CD4-positive, alpha-beta memory T cell (primary cell): ENCODE data around the gene RPA3. TPM values are rescaled to one million over a fixed set of nuclear protein-coding genes. Genes with fewer than 3 reads are reported as not detected.
A peak's percentile ranks its signal among the peaks of the same experiment; 100 is the strongest.

ENCODE experiments used
- CTCF ChIA-PET: fragments of 350-600 bp; sonication (Branson Sonifier 250); formaldehyde crosslinking; loops from one replicate; lab custom pipeline; 2021; ENCODE audit warnings: inconsistent platforms; ENCODE audit not compliant: partially characterized antibody; lab: Charles Lee
- POLR2A ChIA-PET: fragments of 350-600 bp; sonication (Branson Sonifier 250); formaldehyde crosslinking; loops from one replicate; lab custom pipeline; 2021; ENCODE audit not compliant: partially characterized antibody; lab: Charles Lee
- DNase-seq, 5 donors: peaks; one replicate each; pipeline versions ENCODE4 v3.0.0 to v3.0.0-alpha.2; 2020 to 2022; ENCODE audit warnings: mixed read lengths in 1 of 5
- H3K27ac ChIP-seq: one replicate; pipeline ENCODE4 v1.7.0; 2013; ENCODE audit warnings: low read depth, low read length
- H3K27me3 ChIP-seq: 2 replicates; pipeline ENCODE4 v1.7.0; 2013; ENCODE audit warnings: mild to moderate bottlenecking, low read length, moderate library complexity; ENCODE audit not compliant: insufficient read depth
- H3K36me3 ChIP-seq: 2 replicates; pipeline ENCODE4 v1.7.0; 2013; ENCODE audit warnings: mild to moderate bottlenecking, low read length, moderate library complexity; ENCODE audit not compliant: insufficient read depth
- H3K4me1 ChIP-seq: 2 replicates; pipeline ENCODE4 v1.7.0; 2013; ENCODE audit warnings: mild to moderate bottlenecking, low read length, moderate library complexity; ENCODE audit not compliant: insufficient read depth
- H3K4me3 ChIP-seq, 2 donors: one replicate each; pipeline ENCODE4 v1.7.0; 2013; ENCODE audit warnings: low read length in 2 of 2, mild to moderate bottlenecking in 1 of 2
- H3K9me3 ChIP-seq, 2 donors: one replicate each; pipeline ENCODE4 v1.7.0; 2013; ENCODE audit warnings: low read length in 2 of 2, control low read depth in 1 of 2; ENCODE audit not compliant: control insufficient read depth in 1 of 2
- H3K27ac Mint-ChIP-seq, 7 donors: one replicate each; pipeline ENCODE4 v1.8.0; 2020 to 2021; ENCODE audit warnings: mixed read lengths in 7 of 7, mild to moderate bottlenecking in 6 of 7, inconsistent platforms in 3 of 7, moderate library complexity in 3 of 7
- H3K27me3 Mint-ChIP-seq, 2 donors: one replicate each; pipeline ENCODE4 v1.8.0; 2020 to 2021; ENCODE audit warnings: mixed read lengths in 2 of 2
- H3K36me3 Mint-ChIP-seq, 2 donors: one replicate each; pipeline ENCODE4 v1.8.0; 2020 to 2021; ENCODE audit warnings: mixed read lengths in 2 of 2, inconsistent platforms in 1 of 2, mild to moderate bottlenecking in 1 of 2
- H3K4me1 Mint-ChIP-seq, 4 donors: one replicate each; pipeline ENCODE4 v1.8.0; 2020 to 2021; ENCODE audit warnings: mixed read lengths in 4 of 4, mild to moderate bottlenecking in 1 of 4
- H3K4me3 Mint-ChIP-seq, 8 donors: one replicate each; pipeline ENCODE4 v1.8.0; 2020 to 2021; ENCODE audit warnings: mixed read lengths in 8 of 8, mild to moderate bottlenecking in 7 of 8, moderate library complexity in 6 of 8, inconsistent platforms in 3 of 8
- H3K9me3 Mint-ChIP-seq, 8 donors: one replicate each; pipeline ENCODE4 v1.8.0; 2020 to 2021; ENCODE audit warnings: mixed read lengths in 8 of 8, mild to moderate bottlenecking in 5 of 8, inconsistent platforms in 3 of 8, moderate library complexity in 1 of 8
- intact Hi-C: fragments of 100-400 bp; cut with micrococcal nuclease; formaldehyde crosslinking; loops from one replicate; pipeline ENCODE4 v1.15.1; 2023
- polyA plus RNA-seq, 2 donors: library from polyadenylated mRNA; unstranded; fragments of 300-500 nt; fragmentation: Illumina TruSeq; gene quantifications; one replicate each; pipeline ENCODE4 v1.2.3, GENCODE V29; 2021
- total RNA-seq, 2 experiments: library from RNA; stranded (reverse); gene quantifications; one replicate each; pipeline ENCODE4 v1.2.3, GENCODE V29; 2021

Gene RPA3
- total and polyA plus RNA-seq, 4 experiments from 2014 or later, result 31.2 to 96.6 (median 63.6) TPM

DNA sequence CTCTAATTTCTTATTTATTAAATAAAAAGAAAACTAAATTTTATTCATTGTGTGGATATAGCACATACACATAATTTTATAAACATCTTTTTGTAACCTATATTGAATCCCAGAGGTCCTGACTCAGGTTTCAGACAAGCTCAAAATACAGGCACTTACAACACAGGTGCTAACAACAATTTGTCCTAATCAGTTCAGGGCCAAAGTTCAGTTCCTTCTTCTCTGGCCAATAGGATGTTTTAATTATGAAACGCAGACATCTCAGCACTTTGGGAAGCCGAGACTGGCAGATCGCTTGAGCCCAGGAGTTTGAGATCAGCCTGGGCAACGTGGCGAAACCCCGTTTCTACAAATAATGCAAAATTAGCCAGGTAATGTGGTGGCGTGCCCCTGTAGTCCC, 15.0 kb downstream of the RPA3 start:
- H3K27ac Mint-ChIP-seq, result peak overlapping the region in 1 of 7 donors; percentile 64
- CTCF ChIA-PET, result no interaction called here
- intact Hi-C loops, result no loop called here
- peaks cover 5 to 17% of the 10 kb centered on the region in 2 donors for H3K36me3 Mint-ChIP-seq
- DNase-seq, result no peak
- Histone ChIP-seq H3K9me3 (no peaks in the 10 kb centered on the region), H3K4me1 (peaks cover 4% of the 10 kb centered on the region), H3K27ac (no peak overlapping the region), H3K36me3 (no peaks in the 10 kb centered on the region), H3K27me3 (no peaks in the 10 kb centered on the region), H3K4me3 (no peak overlapping the region)
- no peaks in the 10 kb centered on the region for H3K27me3 Mint-ChIP-seq
- H3K4me1 Mint-ChIP-seq, result peaks cover 9 to 15% (median 13%) of the 10 kb centered on the region in 4 donors
- H3K4me3 Mint-ChIP-seq, result no peak overlapping the region
- POLR2A ChIA-PET, result no interaction called here
- no peaks in the 10 kb centered on the region for H3K9me3 Mint-ChIP-seq

DNA sequence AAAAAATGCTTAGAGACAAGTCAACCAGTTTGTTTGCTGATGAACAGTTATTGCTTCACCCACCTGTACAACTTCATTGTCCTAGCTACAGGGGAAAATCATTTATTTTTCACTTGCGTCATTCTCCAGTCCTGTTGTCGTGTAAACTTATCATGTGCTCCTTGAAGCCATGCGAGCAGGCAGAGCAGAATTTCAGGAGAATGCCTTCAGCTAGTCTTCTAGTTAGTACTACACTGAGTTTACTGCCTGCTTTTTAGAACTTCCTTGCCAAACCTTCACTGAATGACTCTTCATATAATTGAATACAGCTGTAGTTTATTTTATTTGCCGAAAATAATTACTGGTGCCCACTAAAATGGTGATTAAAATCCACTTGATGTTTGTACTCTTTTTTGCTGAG, 15.6 kb downstream of the RPA3 start:
- ChIA-PET POLR2A (no interaction called here), CTCF (interaction anchor here (1.3 kb wide), 1 partner anchor 21 kb away, joined by 3 read pairs; no protein-coding TSS in a partner anchor)
- Histone ChIP-seq H3K27me3 (no peaks in the 10 kb centered on the region), H3K9me3 (no peaks in the 10 kb centered on the region), H3K4me1 (peaks cover 10% of the 10 kb centered on the region), H3K27ac (no peak overlapping the region), H3K36me3 (no peaks in the 10 kb centered on the region), H3K4me3 (no peak overlapping the region)
- H3K9me3 Mint-ChIP-seq, result no peaks in the 10 kb centered on the region
- H3K4me1 Mint-ChIP-seq, result peaks cover 9 to 17% (median 14%) of the 10 kb centered on the region in 4 donors
- H3K4me3 Mint-ChIP-seq, result no peak overlapping the region
- H3K36me3 Mint-ChIP-seq, result peaks cover 5 to 17% of the 10 kb centered on the region in 2 donors
- no peak overlapping the region for H3K27ac Mint-ChIP-seq
- no peaks in the 10 kb centered on the region for H3K27me3 Mint-ChIP-seq
- intact Hi-C loops, result no loop called here
- DNase-seq, result no peak

GRCh38 chr7:7701527-7701926, 16.9 kb downstream of the RPA3 start:
- Histone ChIP-seq H3K36me3 (no peaks in the 10 kb centered on the region), H3K4me1 (peaks cover 20% of the 10 kb centered on the region), H3K27ac (no peak overlapping the region), H3K27me3 (no peaks in the 10 kb centered on the region), H3K9me3 (no peaks in the 10 kb centered on the region), H3K4me3 (no peak overlapping the region)
- Mint-ChIP-seq H3K36me3 (peaks cover 7 to 21% of the 10 kb centered on the region in 2 donors), H3K27me3 (no peaks in the 10 kb centered on the region), H3K4me1 (peaks cover 9 to 21% (median 18%) of the 10 kb centered on the region in 4 donors), H3K4me3 (no peak overlapping the region), H3K27ac (peak overlapping the region in 2 of 7 donors; percentile 3 to 40), H3K9me3 (no peaks in the 10 kb centered on the region)
- ChIA-PET CTCF (interaction anchor here (1.3 to 1.4 kb wide), 2 partner anchors 12 to 20 kb away, joined by 3 read pairs; no protein-coding TSS in a partner anchor), POLR2A (no interaction called here)
- intact Hi-C loops, result no loop called here
- no peak for DNase-seq

GRCh38 chr7:7699970-7700369, 18.4 kb downstream of the RPA3 start:
- intact Hi-C loops, result no loop called here
- Histone ChIP-seq H3K4me1 (peaks cover 20% of the 10 kb centered on the region), H3K36me3 (no peaks in the 10 kb centered on the region), H3K4me3 (no peak overlapping the region), H3K9me3 (no peaks in the 10 kb centered on the region), H3K27ac (no peak overlapping the region), H3K27me3 (no peaks in the 10 kb centered on the region)
- ChIA-PET CTCF (no interaction called here), POLR2A (no interaction called here)
- Mint-ChIP-seq H3K36me3 (peaks cover 15 to 27% of the 10 kb centered on the region in 2 donors), H3K27ac (peak overlapping the region in 1 of 7 donors; percentile 71), H3K4me1 (peaks cover 13 to 26% (median 18%) of the 10 kb centered on the region in 4 donors), H3K9me3 (no peaks in the 10 kb centered on the region), H3K27me3 (no peaks in the 10 kb centered on the region), H3K4me3 (peak overlapping the region in 1 of 8 donors; percentile 2)
- DNase-seq, result no peak

- ChIA-PET POLR2A (no interaction called here), CTCF (no interaction called here)
- H3K27me3 Mint-ChIP-seq, result no peaks in the 10 kb centered on the region
- Histone ChIP-seq H3K36me3 (no peaks in the 10 kb centered on the region), H3K27ac (no peak overlapping the region), H3K27me3 (no peaks in the 10 kb centered on the region), H3K4me3 (no peak overlapping the region), H3K4me1 (peaks cover 20% of the 10 kb centered on the region), H3K9me3 (no peaks in the 10 kb centered on the region)
- H3K4me3 Mint-ChIP-seq, result no peak overlapping the region
- intact Hi-C loops, result no loop called here
- no peak for DNase-seq
- no peak overlapping the region for H3K27ac Mint-ChIP-seq
- H3K9me3 Mint-ChIP-seq, result peaks cover 0 to 4% (median 0%) of the 10 kb centered on the region in 8 donors
- peaks cover 12 to 26% (median 19%) of the 10 kb centered on the region in 4 donors for H3K4me1 Mint-ChIP-seq
- peaks cover 21 to 33% of the 10 kb centered on the region in 2 donors for H3K36me3 Mint-ChIP-seq
Observed at GRCh38 chr7:7699380-7699779, 19.0 kb downstream of the RPA3 start.

DNA sequence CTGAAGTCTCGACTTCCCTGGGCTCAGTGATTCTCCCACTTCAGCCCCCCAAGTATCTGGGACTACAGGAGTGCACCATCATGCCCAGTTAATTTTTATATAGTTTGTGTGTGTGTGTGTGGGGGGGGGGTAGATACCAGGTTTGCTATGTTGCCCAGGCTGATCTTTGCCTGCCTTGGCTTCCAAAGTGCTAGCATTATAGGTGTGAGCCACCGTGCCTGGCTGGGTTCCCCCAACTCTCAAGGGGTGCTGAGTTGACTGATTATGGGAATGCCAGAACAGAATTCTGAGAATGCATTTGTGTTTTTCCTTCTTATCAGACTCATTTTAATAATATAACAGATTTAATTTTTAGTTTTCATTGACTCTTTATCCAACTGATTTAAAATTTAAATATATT, 19.5 kb downstream of the RPA3 start:
- peaks cover 20% of the 10 kb centered on the region for H3K4me1 ChIP-seq
- H3K36me3 ChIP-seq, result no peaks in the 10 kb centered on the region
- H3K4me3 Mint-ChIP-seq, result no peak overlapping the region
- H3K9me3 Mint-ChIP-seq, result peaks cover 0 to 5% (median 0%) of the 10 kb centered on the region in 8 donors
- ChIA-PET CTCF (no interaction called here), POLR2A (no interaction called here)
- H3K27ac ChIP-seq, result no peak overlapping the region
- peaks cover 12 to 26% (median 19%) of the 10 kb centered on the region in 4 donors for H3K4me1 Mint-ChIP-seq
- H3K27ac Mint-ChIP-seq, result peak overlapping the region in 1 of 7 donors; percentile 46
- no peaks in the 10 kb centered on the region for H3K27me3 Mint-ChIP-seq
- H3K36me3 Mint-ChIP-seq, result peaks cover 21 to 34% of the 10 kb centered on the region in 2 donors
- intact Hi-C loops, result no loop called here
- no peak overlapping the region for H3K4me3 ChIP-seq
- DNase-seq, result no peak
- no peaks in the 10 kb centered on the region for H3K27me3 ChIP-seq
- no peaks in the 10 kb centered on the region for H3K9me3 ChIP-seq

GRCh38 chr7:7696458-7697119, 21.8 kb downstream of the RPA3 start:
- POLR2A ChIA-PET, result interaction anchor here (0.5 kb wide), 1 partner anchor 372 kb away, joined by 3 read pairs; no protein-coding TSS in a partner anchor
- H3K27ac ChIP-seq, result no peak overlapping the region
- H3K27me3 ChIP-seq, result no peaks in the 10 kb centered on the region
- H3K4me3 ChIP-seq, result no peak overlapping the region
- H3K4me1 Mint-ChIP-seq, result peaks cover 9 to 22% (median 18%) of the 10 kb centered on the region in 4 donors
- DNase-seq, result no peak
- peaks cover 20% of the 10 kb centered on the region for H3K4me1 ChIP-seq
- CTCF ChIA-PET, result interaction anchor here (1.0 to 2.0 kb wide), 2 partner anchors 16 to 339 kb away, joined by 3 to 5 read pairs; no protein-coding TSS in a partner anchor
- H3K27me3 Mint-ChIP-seq, result no peaks in the 10 kb centered on the region
- peaks cover 19 to 31% of the 10 kb centered on the region in 2 donors for H3K36me3 Mint-ChIP-seq
- no peaks in the 10 kb centered on the region for H3K9me3 ChIP-seq
- H3K4me3 Mint-ChIP-seq, result no peak overlapping the region
- H3K36me3 ChIP-seq, result no peaks in the 10 kb centered on the region
- peaks cover 0 to 5% (median 0%) of the 10 kb centered on the region in 8 donors for H3K9me3 Mint-ChIP-seq
- H3K27ac Mint-ChIP-seq, result no peak overlapping the region
- intact Hi-C loops, result no loop called here
